NCI-H1048 (cell line): Measurements from ENCODE around the gene KIF13A.
"Not testable (repeated sequence)": the region's sequence is repeated elsewhere in the genome, so short reads cannot be mapped to it uniquely, and the experiment has no call there.

Experiments
- DNase-seq: peaks from one replicate; lab custom pipeline; 2025; lab: John Stamatoyannopoulos, UW

Gene KIF13A

GRCh38 chr6:17987447-17987696, at the start of gene KIF13A:
KIF13A (minus strand) TSS chr6:17987635; CDS start chr6:17987463, 172 bp downstream.
- no peak for DNase-seq

- DNase-seq = no peak
Measured at GRCh38 chr6:18036781-18037180, 49.3 kb upstream of the KIF13A start.

- DNase-seq = no peak
Measured at GRCh38 chr6:18035330-18035854, 48.0 kb upstream of the KIF13A start.

GRCh38 chr6:18034798-18035202, 47.4 kb upstream of the KIF13A start:
- no peak for DNase-seq

GRCh38 chr6:18031680-18032256, 44.3 kb upstream of the KIF13A start:
- no peak for DNase-seq

- DNase-seq = no peak
Measured at GRCh38 chr6:18031189-18031588, 43.8 kb upstream of the KIF13A start.

- no peak for DNase-seq
Measured at GRCh38 chr6:18028332-18028731, 40.9 kb upstream of the KIF13A start.

GRCh38 chr6:18025596-18025995, 38.2 kb upstream of the KIF13A start:
- no peak for DNase-seq

- no peak for DNase-seq
Measured at GRCh38 chr6:18024876-18025275, 37.4 kb upstream of the KIF13A start.

- DNase-seq = no peak
Measured at GRCh38 chr6:18023891-18024290, 36.5 kb upstream of the KIF13A start.

- DNase-seq = no peak
Measured at GRCh38 chr6:18022398-18023231, 35.2 kb upstream of the KIF13A start.

GRCh38 chr6:18021166-18021850, 33.9 kb upstream of the KIF13A start:
- no peak for DNase-seq

GRCh38 chr6:18020545-18020944, 33.1 kb upstream of the KIF13A start:
- not testable (repeated sequence) for DNase-seq

GRCh38 chr6:18019539-18020534, 32.4 kb upstream of the KIF13A start:
- no peak for DNase-seq

- not testable (repeated sequence) for DNase-seq
Measured at GRCh38 chr6:18019133-18019532, 31.7 kb upstream of the KIF13A start.

- no peak for DNase-seq
Measured at GRCh38 chr6:18016698-18017097, 29.3 kb upstream of the KIF13A start.

- DNase-seq = no peak
Measured at GRCh38 chr6:18016133-18016532, 28.7 kb upstream of the KIF13A start.

- no peak for DNase-seq
Measured at GRCh38 chr6:18011287-18011686, 23.9 kb upstream of the KIF13A start.

GRCh38 chr6:18010540-18010939, 23.1 kb upstream of the KIF13A start:
- DNase-seq = not testable (repeated sequence)

- DNase-seq = no peak
Measured at GRCh38 chr6:18004256-18004985, 17.0 kb upstream of the KIF13A start.

GRCh38 chr6:17999425-17999824, 12.0 kb upstream of the KIF13A start:
- DNase-seq = no peak
